Natural killer cell (primary cell): ENCODE results near the gene DYSF. TPM values are rescaled to one million over a fixed set of nuclear protein-coding genes. Genes with fewer than 3 reads are reported as not detected.

Experiments
- ATAC-seq, 3 donors: fragments of 150-1000 bp in 2 of 3; fragments of 200-7000 bp in 1 of 3; cut with Tn5 transposase; 1 replicate in 1 of 3; 2 replicates in 2 of 3; pipeline ENCODE4 v1.10.0; 2021; ENCODE audit warnings: mild to moderate bottlenecking in 2 of 3, moderate library complexity in 2 of 3
- DNase-seq, 2 donors: peaks; one replicate each; pipeline versions ENCODE4 v3.0.0 to v3.0.0-alpha.2; 2013 to 2021; ENCODE audit warnings: mixed read lengths in 1 of 2
- H3K27ac ChIP-seq: one replicate; pipeline ENCODE4 v1.5.1; 2013; ENCODE audit warnings: mild to moderate bottlenecking, low read length
- H3K27me3 ChIP-seq: one replicate; pipeline ENCODE4 v1.6.1; 2013; ENCODE audit warnings: low read length; ENCODE audit not compliant: control insufficient read depth, insufficient read depth
- H3K36me3 ChIP-seq: one replicate; pipeline ENCODE4 v1.6.1; 2013; ENCODE audit warnings: low read length; ENCODE audit not compliant: control insufficient read depth, insufficient read depth
- H3K4me1 ChIP-seq: one replicate; pipeline ENCODE4 v1.6.1; 2013; ENCODE audit warnings: low read length; ENCODE audit not compliant: control insufficient read depth, insufficient read depth
- H3K4me3 ChIP-seq: one replicate; pipeline ENCODE4 v1.5.1; 2013; ENCODE audit warnings: low read length
- H3K9me3 ChIP-seq: one replicate; pipeline ENCODE4 v1.6.1; 2013; ENCODE audit warnings: low read length; ENCODE audit not compliant: control insufficient read depth, insufficient read depth
- H3K27ac Mint-ChIP-seq, 2 donors: one replicate each; pipeline ENCODE4 v1.8.0; 2022; ENCODE audit warnings: mild to moderate bottlenecking in 2 of 2, mixed read lengths in 2 of 2, moderate library complexity in 1 of 2
- H3K27me3 Mint-ChIP-seq, 2 donors: one replicate each; pipeline ENCODE4 v1.8.0; 2022; ENCODE audit warnings: low read depth in 2 of 2, mixed read lengths in 2 of 2
- H3K36me3 Mint-ChIP-seq: one replicate; pipeline ENCODE4 v1.8.0; 2022; ENCODE audit warnings: mixed read lengths
- H3K4me1 Mint-ChIP-seq, 2 donors: one replicate each; pipeline ENCODE4 v1.8.0; 2022; ENCODE audit warnings: mixed read lengths in 2 of 2
- H3K4me3 Mint-ChIP-seq: one replicate; pipeline ENCODE4 v1.8.0; 2022; ENCODE audit warnings: mild to moderate bottlenecking, moderate library complexity, mixed read lengths
- H3K9me3 Mint-ChIP-seq, 2 donors: one replicate each; pipeline ENCODE4 v1.8.0; 2022; ENCODE audit warnings: mixed read lengths in 2 of 2
- CTCF ChIP-seq: fragments of 200-600 bp; IDR thresholded peaks from one replicate; pipeline ENCODE4 v1.8.0; 2022; ENCODE audit warnings: antibody characterized with exemption
- WGBS: methylation state at CpG from one replicate; pipeline ENCODE4 v1.1.7; 2013; ENCODE audit warnings: missing lambda C conversion rate; ENCODE audit not compliant: insufficient coverage; 5-methylcytosine and 5-hydroxymethylcytosine counted together
- intact Hi-C: fragments of 100-400 bp; cut with micrococcal nuclease; formaldehyde crosslinking; loops from one replicate; pipeline ENCODE4 v1.14.2; 2022
- total RNA-seq, 4 donors: library from RNA; stranded (reverse); fragments of 120-200 nt in 1 of 4; gene quantifications; one replicate each; pipeline versions ENCODE4 v1.2.3 to v1.2.4, GENCODE V29; 2013 to 2022

Gene DYSF
- total RNA-seq, 3 donors from 2014 or later (not counting 1 experiment from before 2014, with no cell fraction given) = 11.4 to 19.5 (median 12.4) TPM

- H3K36me3 Mint-ChIP-seq = no peaks in the 10 kb centered on the region
- 84% methylated on average over 5 of the region's 6 CpGs for WGBS
- Histone ChIP-seq H3K9me3 (no peaks in the 10 kb centered on the region), H3K4me1 (no peaks in the 10 kb centered on the region), H3K4me3 (no peak overlapping the region), H3K27me3 (no peaks in the 10 kb centered on the region), H3K27ac (no peak overlapping the region), H3K36me3 (no peaks in the 10 kb centered on the region)
- H3K4me1 Mint-ChIP-seq = no peaks in the 10 kb centered on the region
- no peaks in the 10 kb centered on the region for H3K9me3 Mint-ChIP-seq
- DNase-seq (no peak), ATAC-seq (no peak)
- H3K4me3 Mint-ChIP-seq = no peak overlapping the region
- no peak for TF ChIP-seq CTCF
- H3K27ac Mint-ChIP-seq = no peak overlapping the region
- intact Hi-C loops = no loop called here
- H3K27me3 Mint-ChIP-seq = peaks cover 0 to 8% of the 10 kb centered on the region in 2 donors
Measured at GRCh38 chr2:71715241-71715750, 261.9 kb downstream of the DYSF start.

- intact Hi-C loops = no loop called here
- Histone ChIP-seq H3K4me3 (no peak overlapping the region), H3K9me3 (no peaks in the 10 kb centered on the region), H3K27ac (no peak overlapping the region), H3K36me3 (no peaks in the 10 kb centered on the region), H3K27me3 (no peaks in the 10 kb centered on the region), H3K4me1 (no peaks in the 10 kb centered on the region)
- Mint-ChIP-seq H3K27me3 (peaks cover 0 to 4% of the 10 kb centered on the region in 2 donors), H3K4me1 (no peaks in the 10 kb centered on the region), H3K4me3 (no peak overlapping the region), H3K36me3 (no peaks in the 10 kb centered on the region), H3K9me3 (no peaks in the 10 kb centered on the region), H3K27ac (no peak overlapping the region)
- WGBS = 86% methylated on average over 4 of the region's 4 CpGs
- TF ChIP-seq CTCF = no peak
- ATAC-seq (no peak), DNase-seq (no peak)
Measured at GRCh38 chr2:71715951-71716696, 262.8 kb downstream of the DYSF start.

GRCh38 chr2:71716697-71717624 lies 263.6 kb downstream of the DYSF start:
- H3K36me3 Mint-ChIP-seq = no peaks in the 10 kb centered on the region

More at GRCh38 chr2:71716697-71717624, 263.6 kb downstream of the DYSF start:
- WGBS = 84% methylated on average over 17 of the region's 17 CpGs
- H3K36me3 ChIP-seq = no peaks in the 10 kb centered on the region
- no peak overlapping the region for H3K4me3 Mint-ChIP-seq
- DNase-seq (no peak), ATAC-seq (no peak)
- no peaks in the 10 kb centered on the region for H3K9me3 Mint-ChIP-seq
- no peak overlapping the region for H3K27ac Mint-ChIP-seq
- no peaks in the 10 kb centered on the region for H3K27me3 Mint-ChIP-seq
- TF ChIP-seq CTCF = no peak
- H3K27me3 ChIP-seq = no peaks in the 10 kb centered on the region
- no peak overlapping the region for H3K27ac ChIP-seq
- H3K4me3 ChIP-seq = no peak overlapping the region
- no peaks in the 10 kb centered on the region for H3K9me3 ChIP-seq
- intact Hi-C loops = no loop called here
- no peaks in the 10 kb centered on the region for H3K4me1 Mint-ChIP-seq
- H3K4me1 ChIP-seq = no peaks in the 10 kb centered on the region
